Left ventricle myocardium inferior (tissue), 1 donor: Measurements from ENCODE around the gene ZDHHC13. TPM values are rescaled to one million over a fixed set of nuclear protein-coding genes. Genes with fewer than 3 reads are reported as not detected.

Source experiments
- DNase-seq: peaks from one replicate; pipeline ENCODE4 v3.0.0-alpha.2; 2020
- H3K27ac ChIP-seq: fragments of 200-600 bp; replicated peaks from 2 replicates; pipeline ENCODE4 v1.8.0; 2021
- H3K27me3 ChIP-seq: fragments of 200-600 bp; 2 replicates; pipeline ENCODE4 v1.8.0; 2021; ENCODE audit warnings: low read depth
- H3K36me3 ChIP-seq: fragments of 200-600 bp; 2 replicates; pipeline ENCODE4 v1.8.0; 2021
- H3K4me1 ChIP-seq: fragments of 200-600 bp; 2 replicates; pipeline ENCODE4 v1.8.0; 2021
- H3K4me3 ChIP-seq: fragments of 200-600 bp; 2 replicates; pipeline ENCODE4 v1.8.0; 2021; ENCODE audit warnings: mild to moderate bottlenecking, moderate library complexity
- H3K9me3 ChIP-seq: fragments of 200-600 bp; replicated peaks from 2 replicates; pipeline ENCODE4 v1.8.0; 2021
- CTCF ChIP-seq: fragments of 200-600 bp; IDR thresholded peaks from 2 replicates; pipeline ENCODE4 v1.8.0; 2021; ENCODE audit warnings: antibody characterized with exemption, mild to moderate bottlenecking, borderline replicate concordance
- intact Hi-C: fragments of 100-400 bp; cut with micrococcal nuclease; formaldehyde crosslinking; loops from one replicate; pipeline ENCODE4 v1.11.0; 2022
- long read RNA-seq: library from polyadenylated mRNA; unstranded; transcript quantifications from one replicate; pipeline ENCODE4 v2.0.0, GENCODE V29; 2021
- total RNA-seq: library from RNA; stranded (reverse); fragmentation: NEBNext Ultra II Directional; extraction: Animal tissue kit (Norgen Biotek cat#: 25700); gene quantifications from one replicate; pipeline ENCODE4 v1.2.1, GENCODE V29; 2021
- donor health status: DM: no; HTN: yes; CAD: no; lungs with severe emphysema.

ZDHHC13 gene
- 8.0 TPM for total RNA-seq
- long read RNA-seq, transcript ZDHHC13-202 (17 exons, 2,445 nt): major isoform, 7 of 12 reads
- long read RNA-seq, partial matches to known transcripts: 0 of 12 reads
- long read RNA-seq, other reads (novel, unspliced or antisense): 3 of 12 reads

- peak within 1 kb of the TSS; percentile 56 for H3K27ac ChIP-seq
- H3K27me3 ChIP-seq: peaks cover 7% of the 10 kb centered on the region
- peaks cover 27% of the 10 kb centered on the region for H3K4me1 ChIP-seq
- TF ChIP-seq CTCF: peak; percentile 44
- peak; percentile 94 for DNase-seq
- no peaks in the 10 kb centered on the region for H3K9me3 ChIP-seq
- peak within 1 kb of the TSS; percentile 97 for H3K4me3 ChIP-seq
- no peaks in the 10 kb centered on the region for H3K36me3 ChIP-seq
- intact Hi-C loops: no loop called here
Measured at GRCh38 chr11:19116971-19117759, at the start of gene ZDHHC13. ZDHHC13 (plus strand) TSS chr11:19117168; CDS start chr11:19117250, 82 bp downstream.

- H3K4me3 ChIP-seq: peak overlapping the region; percentile 29
Measured at GRCh38 chr11:19071255-19071654, 45.7 kb upstream of the ZDHHC13 start.

GRCh38 chr11:19072464-19072863 lies 44.5 kb upstream of the ZDHHC13 start:
- no peak for TF ChIP-seq CTCF
- Histone ChIP-seq H3K36me3 (no peaks in the 10 kb centered on the region), H3K27ac (no peak overlapping the region), H3K9me3 (peaks cover 17% of the 10 kb centered on the region), H3K4me1 (peaks cover 5% of the 10 kb centered on the region), H3K27me3 (peaks cover 13% of the 10 kb centered on the region), H3K4me3 (no peak overlapping the region)
- no peak for DNase-seq
- intact Hi-C loops: no loop called here

More at GRCh38 chr11:19071255-19071654, 45.7 kb upstream of the ZDHHC13 start:
- Histone ChIP-seq H3K9me3 (peaks cover 17% of the 10 kb centered on the region), H3K36me3 (no peaks in the 10 kb centered on the region), H3K4me1 (no peaks in the 10 kb centered on the region), H3K27me3 (peaks cover 20% of the 10 kb centered on the region), H3K27ac (no peak overlapping the region)
- TF ChIP-seq CTCF: peak; percentile 92
- peak; percentile 55 for DNase-seq
- intact Hi-C loops: no loop called here

- no peak overlapping the region for H3K27ac ChIP-seq
- no peak for DNase-seq
- peaks cover 5% of the 10 kb centered on the region for H3K4me1 ChIP-seq
- no peaks in the 10 kb centered on the region for H3K36me3 ChIP-seq
- no peak for TF ChIP-seq CTCF
- no peak overlapping the region for H3K4me3 ChIP-seq
- peaks cover 3% of the 10 kb centered on the region for H3K27me3 ChIP-seq
- intact Hi-C loops: no loop called here
- H3K9me3 ChIP-seq: peaks cover 12% of the 10 kb centered on the region
Measured at GRCh38 chr11:19073454-19074415, 43.2 kb upstream of the ZDHHC13 start.

- no peaks in the 10 kb centered on the region for H3K9me3 ChIP-seq
- no peak for TF ChIP-seq CTCF
- no peak overlapping the region for H3K27ac ChIP-seq
- DNase-seq: no peak
- no peaks in the 10 kb centered on the region for H3K36me3 ChIP-seq
- peaks cover 5% of the 10 kb centered on the region for H3K4me1 ChIP-seq
- no peaks in the 10 kb centered on the region for H3K27me3 ChIP-seq
- intact Hi-C loops: no loop called here
- no peak overlapping the region for H3K4me3 ChIP-seq
Measured at GRCh38 chr11:19075636-19076035, 41.3 kb upstream of the ZDHHC13 start.
